Activated naive CD8-positive, alpha-beta T cell treated with anti-CD3 and anti-CD28 coated beads, Interleukin-2, amount 50 U/mL, for 16 hours (primary cell): ENCODE measurements around the gene MAPK13.

Source experiments
- DNase-seq: peaks from one replicate; pipeline ENCODE4 v3.0.0-alpha.2; 2020; ENCODE audit warnings: low read depth, low spot score

The MAPK13 gene

GRCh38 chr6:36149476-36149875, 19.2 kb downstream of the MAPK13 start:
- no peak for DNase-seq

- DNase-seq: no peak
Observed at GRCh38 chr6:36150283-36150682, 20.0 kb downstream of the MAPK13 start.

GRCh38 chr6:36154286-36154685, 24.0 kb downstream of the MAPK13 start:
- no peak for DNase-seq

DNA sequence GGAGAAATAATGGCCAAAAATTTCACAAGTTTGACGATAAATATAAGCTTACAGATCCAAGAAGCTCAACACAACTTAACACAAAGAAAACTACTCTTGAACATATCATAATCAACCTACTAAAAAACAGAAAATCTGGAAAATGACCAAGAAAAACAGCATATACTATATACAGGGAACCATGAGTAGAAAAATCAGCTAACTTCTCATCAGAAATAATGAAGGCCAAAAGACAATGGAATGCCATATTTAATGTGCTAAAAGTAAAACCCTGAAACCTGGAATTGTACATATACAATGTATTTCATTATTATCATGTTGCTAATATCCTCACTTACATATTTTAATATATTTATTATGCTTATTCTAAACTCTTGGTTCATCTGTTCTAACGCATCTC, 25.3 kb downstream of the MAPK13 start:
- no peak for DNase-seq

- no peak for DNase-seq
Observed at GRCh38 chr6:36160147-36160760, 29.9 kb downstream of the MAPK13 start.

- no peak for DNase-seq
Observed at GRCh38 chr6:36169023-36170007, 39.0 kb downstream of the MAPK13 start.

- DNase-seq: no peak
Observed at GRCh38 chr6:36170704-36171103, 40.4 kb downstream of the MAPK13 start.

GRCh38 chr6:36171573-36171972, 41.3 kb downstream of the MAPK13 start:
- no peak for DNase-seq

- DNase-seq: no peak
Observed at GRCh38 chr6:36177166-36177565, 46.9 kb downstream of the MAPK13 start.

GRCh38 chr6:36178544-36178943, 48.2 kb downstream of the MAPK13 start:
- DNase-seq: no peak

GRCh38 chr6:36180126-36180525, 49.8 kb downstream of the MAPK13 start:
- DNase-seq: no peak

- DNase-seq: no peak
Observed at GRCh38 chr6:36184311-36184710, 54.0 kb downstream of the MAPK13 start.

DNA sequence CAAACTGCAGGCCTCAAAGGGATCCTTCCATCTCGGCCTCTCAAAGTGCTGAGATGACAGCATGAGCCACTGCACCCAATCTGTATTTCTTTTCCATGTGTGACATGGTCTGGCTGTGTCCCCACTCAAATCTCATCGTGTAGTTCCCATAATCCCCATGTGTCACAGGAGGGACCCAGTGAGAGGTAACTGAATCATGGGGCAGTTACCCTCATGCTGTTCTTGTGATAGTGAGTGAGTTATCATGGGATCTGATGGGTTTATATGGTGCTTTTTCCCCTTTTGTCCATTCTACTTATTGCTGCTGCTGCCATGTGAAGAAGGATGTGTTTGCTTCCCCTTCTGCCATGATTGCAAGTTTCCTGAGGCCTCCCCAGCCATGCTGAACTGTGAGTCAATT, 55.9 kb downstream of the MAPK13 start:
- DNase-seq: no peak

GRCh38 chr6:36187446-36187845, 57.1 kb downstream of the MAPK13 start:
- DNase-seq: no peak
